Endodermal cell (in vitro differentiated cells): ENCODE results near the gene ACTC1. TPM values are rescaled to one million over a fixed set of nuclear protein-coding genes. Genes with fewer than 3 reads are reported as not detected.

Experiments
- DNase-seq: peaks from one replicate; pipeline ENCODE4 v3.0.0-alpha.2; 2017
- H3K27ac ChIP-seq: 2 replicates; pipeline ENCODE4 v1.5.1; 2013; ENCODE audit warnings: mild to moderate bottlenecking, low read depth, low read length, moderate library complexity
- H3K27me3 ChIP-seq: 2 replicates; pipeline ENCODE4 v1.6.1; 2013; ENCODE audit warnings: mild to moderate bottlenecking, low read length, moderate library complexity; ENCODE audit not compliant: insufficient read depth, control insufficient read depth, poor library complexity, severe bottlenecking
- H3K36me3 ChIP-seq: 2 replicates; pipeline ENCODE4 v1.7.0; 2013; ENCODE audit warnings: mild to moderate bottlenecking, low read length, moderate library complexity; ENCODE audit not compliant: control insufficient read depth, insufficient read depth
- H3K4me1 ChIP-seq: one replicate; pipeline ENCODE4 v1.7.0; 2013; ENCODE audit warnings: low read length; ENCODE audit not compliant: control insufficient read depth, insufficient read depth
- H3K4me3 ChIP-seq: 2 replicates; pipeline ENCODE4 v1.5.1; 2013; ENCODE audit warnings: mild to moderate bottlenecking, low read length, moderate library complexity
- H3K9ac ChIP-seq: 2 replicates; pipeline ENCODE4 v1.6.1; 2013; ENCODE audit warnings: mild to moderate bottlenecking, low read length, moderate library complexity; ENCODE audit not compliant: poor library complexity, severe bottlenecking; ENCODE audit errors: extremely low read depth
- H3K9me3 ChIP-seq: 2 replicates; pipeline ENCODE4 v1.6.1; 2013; ENCODE audit warnings: mild to moderate bottlenecking, low read length, moderate library complexity; ENCODE audit not compliant: control insufficient read depth
- H3K27ac Mint-ChIP-seq: 2 replicates; pipeline ENCODE4 v1.8.0; 2020; ENCODE audit warnings: mixed read lengths
- H3K27me3 Mint-ChIP-seq: 2 replicates; pipeline ENCODE4 v1.8.0; 2021; ENCODE audit warnings: mild to moderate bottlenecking, mixed read lengths; ENCODE audit not compliant: insufficient read depth
- H3K36me3 Mint-ChIP-seq: 2 replicates; pipeline ENCODE4 v1.8.0; 2020; ENCODE audit warnings: low read depth, mixed read lengths
- H3K4me1 Mint-ChIP-seq: 2 replicates; pipeline ENCODE4 v1.8.0; 2020; ENCODE audit warnings: mixed read lengths
- H3K4me3 Mint-ChIP-seq: 2 replicates; pipeline ENCODE4 v1.8.0; 2020; ENCODE audit warnings: mild to moderate bottlenecking, moderate library complexity, mixed read lengths
- H3K9me3 Mint-ChIP-seq: 2 replicates; pipeline ENCODE4 v1.8.0; 2020; ENCODE audit warnings: mild to moderate bottlenecking, mixed read lengths
- CTCF ChIP-seq: fragments of 200-600 bp; sonication (generic); conservative IDR thresholded peaks from 2 replicates; pipeline ENCODE4 v1.5.0; 2021; ENCODE audit warnings: antibody characterized with exemption, mild to moderate bottlenecking
- WGBS, 2 experiments: methylation state at CpG; one replicate each; pipeline versions ENCODE4 v1.1.5 to v1.1.7; 2013; ENCODE audit warnings: missing lambda C conversion rate in 2 of 2, mixed read lengths in 1 of 2; ENCODE audit not compliant: insufficient coverage in 1 of 2, insufficient read length in 1 of 2; 5-methylcytosine and 5-hydroxymethylcytosine counted together
- total RNA-seq, 2 donors: library from RNA; stranded (reverse); fragmentation: NEBNext Ultra II Directional in 1 of 2; extraction: Animal tissue kit (Norgen Biotek cat#: 25700) in 1 of 2; gene quantifications; 2 replicates in 1 of 2; 3 replicates in 1 of 2; pipeline ENCODE4 v1.2.1, GENCODE V29; 2021

ACTC1 gene
- total RNA-seq, 2 donors from 2014 or later: 42.5 to 58.2 TPM

GRCh38 chr15:34791701-34792100, 3.6 kb downstream of the ACTC1 start:
- H3K36me3 Mint-ChIP-seq: no peaks in the 10 kb centered on the region
- WGBS, 2 experiments: 88 to 100% methylated on average over 3 of the region's 3 CpGs
- Histone ChIP-seq H3K27ac (no peak overlapping the region), H3K4me3 (no peak overlapping the region), H3K27me3 (peaks cover 24% of the 10 kb centered on the region), H3K9me3 (no peaks in the 10 kb centered on the region), H3K4me1 (no peaks in the 10 kb centered on the region), H3K9ac (no peak overlapping the region), H3K36me3 (no peaks in the 10 kb centered on the region)
- peaks cover 34% of the 10 kb centered on the region for H3K27me3 Mint-ChIP-seq
- no peak for DNase-seq
- no peak overlapping the region for H3K27ac Mint-ChIP-seq
- no peak overlapping the region for H3K4me3 Mint-ChIP-seq
- no peaks in the 10 kb centered on the region for H3K9me3 Mint-ChIP-seq
- no peak for TF ChIP-seq CTCF
- H3K4me1 Mint-ChIP-seq: no peaks in the 10 kb centered on the region

- WGBS, 2 experiments: 97 to 100% methylated on average over 1 to 5 of the region's 6 CpGs
- Mint-ChIP-seq H3K4me1 (no peaks in the 10 kb centered on the region), H3K36me3 (no peaks in the 10 kb centered on the region), H3K27ac (no peak overlapping the region), H3K9me3 (no peaks in the 10 kb centered on the region), H3K27me3 (peaks cover 27% of the 10 kb centered on the region), H3K4me3 (no peak overlapping the region)
- no peak for DNase-seq
- Histone ChIP-seq H3K36me3 (no peaks in the 10 kb centered on the region), H3K4me3 (no peak overlapping the region), H3K4me1 (no peaks in the 10 kb centered on the region), H3K9ac (no peak overlapping the region), H3K9me3 (no peaks in the 10 kb centered on the region), H3K27me3 (peaks cover 12% of the 10 kb centered on the region), H3K27ac (no peak overlapping the region)
- no peak for TF ChIP-seq CTCF
Observed at GRCh38 chr15:34790121-34790520, 5.2 kb downstream of the ACTC1 start.

GRCh38 chr15:34789326-34789725, 6.0 kb downstream of the ACTC1 start:
- H3K27me3 Mint-ChIP-seq: peaks cover 27% of the 10 kb centered on the region
- H3K27ac ChIP-seq: no peak overlapping the region

More at GRCh38 chr15:34789326-34789725, 6.0 kb downstream of the ACTC1 start:
- WGBS, 2 experiments: 91 to 96% methylated on average over 3 to 6 of the region's 7 CpGs
- Mint-ChIP-seq H3K27ac (no peak overlapping the region), H3K36me3 (no peaks in the 10 kb centered on the region), H3K9me3 (no peaks in the 10 kb centered on the region), H3K4me1 (no peaks in the 10 kb centered on the region), H3K4me3 (no peak overlapping the region)
- Histone ChIP-seq H3K27me3 (peaks cover 4% of the 10 kb centered on the region), H3K4me1 (no peaks in the 10 kb centered on the region), H3K9ac (no peak overlapping the region), H3K4me3 (no peak overlapping the region), H3K36me3 (no peaks in the 10 kb centered on the region), H3K9me3 (no peaks in the 10 kb centered on the region)
- DNase-seq: no peak
- TF ChIP-seq CTCF: no peak
